ENCODE data around the gene ANAPC2.
"Not testable (repeated sequence)": the region's sequence is repeated elsewhere in the genome, so short reads cannot be mapped to it uniquely, and the experiment has no call there.

ANAPC2 gene

GRCh38 chr9:137138058-137138721 lies 50.2 kb downstream of the ANAPC2 start:
- Histone ChIP-seq H3K27me3 (ENCODE audit: insufficient read depth, low read depth) (peaks cover 87% of the 10 kb centered on the region), H3K4me1 (ENCODE audit: low read depth, poor library complexity, severe bottlenecking) (no peaks in the 10 kb centered on the region), H4K20me1 (ENCODE audit: insufficient read depth) (no peaks in the 10 kb centered on the region), H3K4me3 (IDR thresholded peaks at IDR 0.05; ENCODE audit: insufficient read depth, low read depth, low read length) (no peak overlapping the region), H3K36me3 (ENCODE audit: insufficient read depth) (no peaks in the 10 kb centered on the region), H3K4me2 (no peak overlapping the region), H3K27ac (no peak overlapping the region), H2AFZ (ENCODE audit: low read depth) (no peak overlapping the region), H3K79me2 (ENCODE audit: insufficient read depth, low read depth) (no peaks in the 10 kb centered on the region), H3K9ac (no peak overlapping the region)
- TF ChIP-seq, protein P1, sequence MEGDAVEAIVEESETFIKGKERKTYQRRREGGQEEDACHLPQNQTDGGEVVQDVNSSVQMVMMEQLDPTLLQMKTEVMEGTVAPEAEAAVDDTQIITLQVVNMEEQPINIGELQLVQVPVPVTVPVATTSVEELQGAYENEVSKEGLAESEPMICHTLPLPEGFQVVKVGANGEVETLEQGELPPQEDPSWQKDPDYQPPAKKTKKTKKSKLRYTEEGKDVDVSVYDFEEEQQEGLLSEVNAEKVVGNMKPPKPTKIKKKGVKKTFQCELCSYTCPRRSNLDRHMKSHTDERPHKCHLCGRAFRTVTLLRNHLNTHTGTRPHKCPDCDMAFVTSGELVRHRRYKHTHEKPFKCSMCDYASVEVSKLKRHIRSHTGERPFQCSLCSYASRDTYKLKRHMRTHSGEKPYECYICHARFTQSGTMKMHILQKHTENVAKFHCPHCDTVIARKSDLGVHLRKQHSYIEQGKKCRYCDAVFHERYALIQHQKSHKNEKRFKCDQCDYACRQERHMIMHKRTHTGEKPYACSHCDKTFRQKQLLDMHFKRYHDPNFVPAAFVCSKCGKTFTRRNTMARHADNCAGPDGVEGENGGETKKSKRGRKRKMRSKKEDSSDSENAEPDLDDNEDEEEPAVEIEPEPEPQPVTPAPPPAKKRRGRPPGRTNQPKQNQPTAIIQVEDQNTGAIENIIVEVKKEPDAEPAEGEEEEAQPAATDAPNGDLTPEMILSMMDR (conservative IDR thresholded peaks at IDR 0.05; ENCODE audit: low read depth, low read length), result no peak

- Histone ChIP-seq H3K36me3 (ENCODE audit: insufficient read depth) (no peaks in the 10 kb centered on the region), H3K79me2 (ENCODE audit: insufficient read depth, low read depth) (no peaks in the 10 kb centered on the region), H2AFZ (ENCODE audit: low read depth) (no peak overlapping the region), H3K27ac (no peak overlapping the region), H3K27me3 (ENCODE audit: insufficient read depth, low read depth) (peaks cover 86% of the 10 kb centered on the region), H3K9ac (no peak overlapping the region), H4K20me1 (ENCODE audit: insufficient read depth) (no peaks in the 10 kb centered on the region), H3K4me2 (no peak overlapping the region), H3K4me3 (IDR thresholded peaks at IDR 0.05; ENCODE audit: insufficient read depth, low read depth, low read length) (no peak overlapping the region), H3K4me1 (ENCODE audit: low read depth, poor library complexity, severe bottlenecking) (no peaks in the 10 kb centered on the region)
- TF ChIP-seq, protein P1 (conservative IDR thresholded peaks at IDR 0.05; ENCODE audit: low read depth, low read length), result no peak
These were observed 51.3 kb downstream of the ANAPC2 start for GRCh38 chr9:137136881-137137607.

- Histone ChIP-seq H3K27me3 (ENCODE audit: insufficient read depth, low read depth) (peaks cover 85% of the 10 kb centered on the region), H2AFZ (ENCODE audit: low read depth) (no peak overlapping the region), H3K36me3 (ENCODE audit: insufficient read depth) (no peaks in the 10 kb centered on the region), H3K9ac (no peak overlapping the region), H3K4me1 (ENCODE audit: low read depth, poor library complexity, severe bottlenecking) (no peaks in the 10 kb centered on the region), H4K20me1 (ENCODE audit: insufficient read depth) (no peaks in the 10 kb centered on the region), H3K79me2 (ENCODE audit: insufficient read depth, low read depth) (no peaks in the 10 kb centered on the region), H3K4me3 (IDR thresholded peaks at IDR 0.05; ENCODE audit: insufficient read depth, low read depth, low read length) (no peak overlapping the region), H3K27ac (no peak overlapping the region), H3K4me2 (no peak overlapping the region)
- TF ChIP-seq, protein P1 (conservative IDR thresholded peaks at IDR 0.05; ENCODE audit: low read depth, low read length), result no peak
These were observed 52.0 kb downstream of the ANAPC2 start for GRCh38 chr9:137136261-137136880.

DNA sequence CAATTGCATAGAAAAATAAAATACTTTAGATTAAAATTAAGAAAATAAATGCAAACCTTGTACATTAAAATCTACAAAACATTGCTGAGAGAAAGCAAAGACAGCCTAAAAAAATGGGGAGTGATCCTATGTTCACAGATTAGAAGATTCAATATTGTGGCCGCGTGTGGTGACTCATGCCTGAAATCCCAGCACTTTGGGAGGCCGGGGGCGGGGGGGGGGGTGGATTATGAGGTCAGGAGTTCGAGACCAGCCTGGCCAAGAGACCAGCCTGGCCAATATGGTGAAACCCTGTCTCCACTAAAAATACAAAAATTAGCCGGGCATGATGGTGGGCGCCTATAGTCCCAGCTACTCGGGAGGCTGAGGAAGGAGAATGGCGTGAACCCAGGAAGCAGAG lies 53.2 kb downstream of the ANAPC2 start:
- H2AFZ ChIP-seq (ENCODE audit: low read depth); H3K4me1 ChIP-seq (ENCODE audit: low read depth, poor library complexity, severe bottlenecking); H3K4me2 ChIP-seq; H3K79me2 ChIP-seq (ENCODE audit: insufficient read depth, low read depth); H3K36me3 ChIP-seq (ENCODE audit: insufficient read depth); H3K9ac ChIP-seq; H4K20me1 ChIP-seq (ENCODE audit: insufficient read depth); H3K4me3 ChIP-seq (IDR thresholded peaks at IDR 0.05; ENCODE audit: insufficient read depth, low read depth, low read length); H3K27ac ChIP-seq: not testable (repeated sequence)
- peaks cover 86% of the 10 kb centered on the region for H3K27me3 ChIP-seq (ENCODE audit: insufficient read depth, low read depth)
